Right lobe of liver (tissue), 6 donors: Measurements from ENCODE around the gene H6PD. TPM values are rescaled to one million over a fixed set of nuclear protein-coding genes. Genes with fewer than 3 reads are reported as not detected.

ENCODE experiments used
- ATAC-seq, 4 donors: fragments of 200-7000 bp; cut with Tn5 transposase; one replicate each; pipeline ENCODE4 v1.9.1; 2020; ENCODE audit warnings: mild to moderate bottlenecking in 4 of 4, moderate library complexity in 4 of 4
- DNase-seq, 3 donors: peaks; one replicate each; pipeline ENCODE4 v3.0.0-alpha.2; 2020
- H3K27ac ChIP-seq, 3 donors: fragments of 200-600 bp; one replicate each; pipeline ENCODE4 v1.8.0; 2022
- H3K27me3 ChIP-seq, 2 donors: fragments of 200-600 bp; one replicate each; pipeline ENCODE4 v1.8.0; 2022
- H3K36me3 ChIP-seq, 4 donors: fragments of 200-600 bp; sonication (generic) in 1 of 4; one replicate each; pipeline versions ENCODE4 v1.5.1 to v1.8.0; 2017 to 2022; ENCODE audit warnings: control low read depth in 1 of 4
- H3K4me1 ChIP-seq, 4 donors: fragments of 200-600 bp; sonication (generic) in 1 of 4; one replicate each; pipeline versions ENCODE4 v1.5.1 to v1.8.0; 2017 to 2022; ENCODE audit warnings: control low read depth in 1 of 4
- H3K4me3 ChIP-seq, 3 donors: fragments of 200-600 bp; one replicate each; pipeline ENCODE4 v1.8.0; 2022
- H3K9me3 ChIP-seq, 4 donors: fragments of 200-600 bp; sonication (generic) in 1 of 4; one replicate each; pipeline versions ENCODE4 v1.5.1 to v1.8.0; 2017 to 2022; ENCODE audit warnings: control low read depth in 1 of 4
- CTCF ChIP-seq, 4 donors: fragments of 200-600 bp in 3 of 4; fragments of 450-650 bp in 1 of 4; IDR thresholded peaks; one replicate each; pipeline versions ENCODE4 v1.5.1 to v1.8.0; 2016 to 2022; ENCODE audit warnings: antibody characterized with exemption in 4 of 4, mild to moderate bottlenecking in 2 of 4
- POLR2A ChIP-seq: fragments of 450-650 bp; IDR thresholded peaks from one replicate; pipeline ENCODE4 v1.6.1; 2017; ENCODE audit warnings: antibody characterized with exemption, mild to moderate bottlenecking
- WGBS: methylation state at CpG from one replicate; pipeline ENCODE4 v1.1.6; 2018; ENCODE audit warnings: low coverage, low lambda C conversion rate; ENCODE audit not compliant: insufficient coverage; ENCODE audit errors: missing lambda C conversion rate; 5-methylcytosine and 5-hydroxymethylcytosine counted together
- intact Hi-C, 2 donors: fragments of 100-400 bp; cut with DNase I; formaldehyde crosslinking; loops; one replicate each; pipeline versions ENCODE4 v1.11.2 to v1.14.1; 2022
- total RNA-seq, 6 experiments: library from RNA; depleted of rRNA in 2 of 6; stranded (reverse); fragments of >200 nt in 2 of 6; fragmentation: NEBNext Ultra II Directional in 3 of 6; extraction: Animal tissue kit (Norgen Biotek cat#: 25700) in 3 of 6; gene quantifications; one replicate each; pipeline versions ENCODE4 v1.1.0 to v1.2.4, GENCODE V29; 2016 to 2023
- donor health status: DM: no; HTN: yes; CAD: no.
- donor health status: DM: no; HTN: no; CAD: no.
- donor health status: DM: no; HTN: no; CAD: no.
- donor health status: DM: no; HTN: yes; CAD: no.
- donor health status: DM: no; HTN: yes; CAD: no.

Gene H6PD
- total RNA-seq, 6 experiments from 2014 or later, result 102 to 158 (median 120) TPM

- intact Hi-C loops, result no loop called here
- TF ChIP-seq CTCF (IDR thresholded peaks at IDR 0.05) (no peak), POLR2A (no peak)
- Histone ChIP-seq H3K4me1 (no peaks in the 10 kb centered on the region), H3K36me3 (no peaks in the 10 kb centered on the region), H3K27me3 (no peaks in the 10 kb centered on the region), H3K27ac (no peak overlapping the region), H3K9me3 (no peaks in the 10 kb centered on the region), H3K4me3 (no peak overlapping the region)
- DNase-seq (no peak), ATAC-seq (no peak)
- 87% methylated on average over 6 of the region's 9 CpGs for WGBS
Observed at GRCh38 chr1:9311479-9311878, 76.9 kb downstream of the H6PD start.

- ATAC-seq (no peak), DNase-seq (no peak)
- TF ChIP-seq CTCF (IDR thresholded peaks at IDR 0.05) (no peak), POLR2A (no peak)
- Histone ChIP-seq H3K4me3 (no peak overlapping the region), H3K27me3 (no peaks in the 10 kb centered on the region), H3K4me1 (no peaks in the 10 kb centered on the region), H3K27ac (no peak overlapping the region), H3K36me3 (no peaks in the 10 kb centered on the region), H3K9me3 (no peaks in the 10 kb centered on the region)
- 83% methylated on average over 16 of the region's 18 CpGs for WGBS
- intact Hi-C loops, result no loop called here
Observed at GRCh38 chr1:9312168-9312720, 77.7 kb downstream of the H6PD start.

- no peaks in the 10 kb centered on the region for H3K27me3 ChIP-seq
- ATAC-seq (no peak), DNase-seq (no peak)
- no peak for TF ChIP-seq CTCF (IDR thresholded peaks at IDR 0.05)
- TF ChIP-seq POLR2A, result no peak
- no peak overlapping the region for H3K4me3 ChIP-seq
- intact Hi-C loops, result no loop called here
- H3K27ac ChIP-seq, result no peak overlapping the region
- H3K9me3 ChIP-seq, result no peaks in the 10 kb centered on the region
- 92% methylated on average over 7 of the region's 11 CpGs for WGBS
- no peaks in the 10 kb centered on the region for H3K36me3 ChIP-seq
- no peaks in the 10 kb centered on the region for H3K4me1 ChIP-seq
Observed at GRCh38 chr1:9313576-9313975, 79.0 kb downstream of the H6PD start.

DNA sequence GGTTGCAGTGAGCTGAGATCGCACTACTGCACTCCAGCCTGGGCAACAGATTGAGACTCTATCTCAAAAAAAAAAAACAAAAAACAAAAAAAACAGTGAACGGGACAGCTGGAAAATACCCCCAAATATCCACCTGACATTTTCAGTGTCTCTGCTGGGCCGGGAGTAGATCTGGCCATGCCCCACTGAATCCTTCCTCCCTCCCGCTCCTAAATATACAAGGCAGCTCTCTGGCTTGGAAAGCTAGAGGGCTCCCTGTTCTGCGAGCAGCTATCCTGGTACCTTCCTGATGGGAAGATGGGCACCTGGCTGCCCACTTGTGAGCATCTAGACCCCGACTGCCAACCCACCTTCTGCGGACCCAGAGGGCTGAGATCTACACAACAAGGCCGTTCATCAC lies 79.5 kb downstream of the H6PD start:
- Histone ChIP-seq H3K9me3 (no peaks in the 10 kb centered on the region), H3K4me1 (no peaks in the 10 kb centered on the region), H3K36me3 (no peaks in the 10 kb centered on the region), H3K27ac (no peak overlapping the region), H3K4me3 (no peak overlapping the region), H3K27me3 (no peaks in the 10 kb centered on the region)
- DNase-seq (no peak), ATAC-seq (no peak)
- 65% methylated on average over 4 of the region's 8 CpGs for whole genome bisulfite sequencing
- TF ChIP-seq CTCF (IDR thresholded peaks at IDR 0.05) (no peak), POLR2A (no peak)
- intact Hi-C loops, result no loop called here
